Neural progenitor cell (in vitro differentiated cells): ENCODE measurements around the gene MTRF1L. TPM values are rescaled to one million over a fixed set of nuclear protein-coding genes. Genes with fewer than 3 reads are reported as not detected.

Experiments used
- DNase-seq: peaks from one replicate; pipeline ENCODE4 v3.0.0-alpha.2; 2016; ENCODE audit warnings: low spot score
- H2AFZ ChIP-seq: fragments of 200-600 bp; sonication (generic); replicated peaks from 2 replicates; pipeline ENCODE4 v1.6.1; 2016; ENCODE audit warnings: antibody characterized with exemption
- H3F3A ChIP-seq: fragments of 200-600 bp; sonication (generic); 2 replicates; pipeline ENCODE4 v1.6.1; 2016; ENCODE audit warnings: antibody characterized with exemption, low read depth
- H3K27ac ChIP-seq: fragments of 200-600 bp; sonication (generic); 2 replicates; pipeline ENCODE4 v1.5.1; 2016; ENCODE audit warnings: mild to moderate bottlenecking
- H3K27me3 ChIP-seq: fragments of 200-600 bp; sonication (generic); 2 replicates; pipeline ENCODE4 v1.6.1; 2016; ENCODE audit warnings: mild to moderate bottlenecking, moderate library complexity
- H3K36me3 ChIP-seq: fragments of 200-600 bp; sonication (generic); 2 replicates; pipeline ENCODE4 v1.5.1; 2016
- H3K4me1 ChIP-seq: fragments of 200-600 bp; sonication (generic); 2 replicates; pipeline ENCODE4 v1.6.1; 2016; ENCODE audit warnings: mixed run types
- H3K4me2 ChIP-seq: fragments of 200-600 bp; sonication (generic); 2 replicates; pipeline ENCODE4 v1.6.1; 2016
- H3K4me3 ChIP-seq: fragments of 200-600 bp; sonication (generic); 2 replicates; pipeline ENCODE4 v1.5.1; 2016
- H3K79me2 ChIP-seq: fragments of 200-600 bp; sonication (generic); 2 replicates; pipeline ENCODE4 v1.6.1; 2016; ENCODE audit warnings: low read depth
- H3K9ac ChIP-seq: fragments of 200-600 bp; sonication (generic); 2 replicates; pipeline ENCODE4 v1.6.1; 2016
- H3K9me3 ChIP-seq: fragments of 200-600 bp; sonication (generic); 2 replicates; pipeline ENCODE4 v1.5.1; 2016; ENCODE audit warnings: low read depth
- H4K20me1 ChIP-seq: fragments of 200-600 bp; sonication (generic); 2 replicates; pipeline ENCODE4 v1.6.1; 2016; ENCODE audit warnings: low read depth
- H3K27ac Mint-ChIP-seq: 3 replicates; pipeline ENCODE4 v1.8.0; 2021; ENCODE audit warnings: mixed read lengths
- H3K27me3 Mint-ChIP-seq: 2 replicates; pipeline ENCODE4 v1.8.0; 2022; ENCODE audit warnings: low read depth, mild to moderate bottlenecking, inconsistent platforms, moderate library complexity, mixed read lengths; ENCODE audit not compliant: insufficient read depth
- H3K36me3 Mint-ChIP-seq: 3 replicates; pipeline ENCODE4 v1.8.0; 2021; ENCODE audit warnings: mixed read lengths
- H3K4me1 Mint-ChIP-seq: 3 replicates; pipeline ENCODE4 v1.8.0; 2021; ENCODE audit warnings: mixed read lengths
- H3K4me3 Mint-ChIP-seq: 3 replicates; pipeline ENCODE4 v1.8.0; 2021; ENCODE audit warnings: mild to moderate bottlenecking, moderate library complexity, mixed read lengths
- H3K9me3 Mint-ChIP-seq: 3 replicates; pipeline ENCODE4 v1.8.0; 2020; ENCODE audit warnings: mixed read lengths
- CTCF ChIP-seq: fragments of 200-600 bp; sonication (generic); IDR thresholded peaks from 2 replicates; pipeline ENCODE4 v1.5.1; 2017; ENCODE audit warnings: antibody characterized with exemption, mild to moderate bottlenecking
- EZH2 ChIP-seq: fragments of 200-600 bp; sonication (generic); IDR thresholded peaks from 2 replicates; pipeline ENCODE4 v1.6.1; 2017; ENCODE audit warnings: antibody characterized with exemption, mild to moderate bottlenecking, moderate library complexity
- EZH2phosphoT487 ChIP-seq: fragments of 200-600 bp; sonication (generic); IDR thresholded peaks from 2 replicates; pipeline ENCODE4 v1.6.1; 2017; ENCODE audit warnings: antibody characterized with exemption
- total RNA-seq: library from RNA; depleted of rRNA; stranded (reverse); fragments of >200 nt; gene quantifications from 2 replicates; pipeline ENCODE4 v1.2.3, GENCODE V29; 2015; ENCODE audit warnings: low replicate concordance

MTRF1L gene
- total RNA-seq, 1 donor from 2014 or later, result 29.0 TPM

- peaks cover 67% of the 10 kb centered on the region for H3K4me1 ChIP-seq
- Mint-ChIP-seq H3K9me3 (peaks cover 4% of the 10 kb centered on the region), H3K4me1 (peaks cover 34% of the 10 kb centered on the region), H3K4me3 (no peak overlapping the region), H3K27ac (no peak overlapping the region), H3K36me3 (peaks cover 49% of the 10 kb centered on the region), H3K27me3 (peaks cover 6% of the 10 kb centered on the region)
- no peaks in the 10 kb centered on the region for H3K9me3 ChIP-seq
- H3F3A ChIP-seq, result peaks cover 21% of the 10 kb centered on the region
- no peak overlapping the region for H3K9ac ChIP-seq
- H2AFZ ChIP-seq, result no peak overlapping the region
- peaks cover 20% of the 10 kb centered on the region for H3K36me3 ChIP-seq
- peak overlapping the region; percentile 100 for H3K4me3 ChIP-seq
- H3K79me2 ChIP-seq, result peaks cover 93% of the 10 kb centered on the region
- DNase-seq, result no peak
- peak overlapping the region; percentile 93 for H3K4me2 ChIP-seq
- no peaks in the 10 kb centered on the region for H3K27me3 ChIP-seq
- no peak for TF ChIP-seq CTCF
- TF ChIP-seq EZH2, result no peak
- TF ChIP-seq EZH2phosphoT487, result no peak
- H3K27ac ChIP-seq, result no peak overlapping the region
- H4K20me1 ChIP-seq, result peaks cover 80% of the 10 kb centered on the region
Observed at GRCh38 chr6:152979116-152979515, 23.4 kb downstream of the MTRF1L start.

GRCh38 chr6:152978058-152978457 is 24.5 kb downstream of the MTRF1L start:
- peaks cover 70% of the 10 kb centered on the region for H3K4me1 ChIP-seq
- H3K9me3 ChIP-seq, result no peaks in the 10 kb centered on the region
- H3K79me2 ChIP-seq, result peaks cover 98% of the 10 kb centered on the region
- H3K4me1 Mint-ChIP-seq, result peaks cover 34% of the 10 kb centered on the region
- H3K9me3 Mint-ChIP-seq, result peaks cover 4% of the 10 kb centered on the region
- no peak for DNase-seq
- H3K27me3 ChIP-seq, result no peaks in the 10 kb centered on the region
- peaks cover 19% of the 10 kb centered on the region for H3F3A ChIP-seq
- peak overlapping the region; percentile 100 for H3K4me3 ChIP-seq
- no peak overlapping the region for H2AFZ ChIP-seq
- H3K27ac Mint-ChIP-seq, result no peak overlapping the region
- TF ChIP-seq EZH2, result no peak
- TF ChIP-seq CTCF, result no peak
- no peak for TF ChIP-seq EZH2phosphoT487
- peak overlapping the region; percentile 54 for H3K27ac ChIP-seq
- H3K27me3 Mint-ChIP-seq, result no peaks in the 10 kb centered on the region
- peaks cover 31% of the 10 kb centered on the region for H3K36me3 ChIP-seq
- peaks cover 60% of the 10 kb centered on the region for H3K36me3 Mint-ChIP-seq
- no peak overlapping the region for H3K9ac ChIP-seq
- H4K20me1 ChIP-seq, result peaks cover 90% of the 10 kb centered on the region
- peak overlapping the region; percentile 93 for H3K4me2 ChIP-seq
- H3K4me3 Mint-ChIP-seq, result no peak overlapping the region

- Histone ChIP-seq H4K20me1 (peaks cover 91% of the 10 kb centered on the region), H3K4me2 (peak overlapping the region; percentile 93), H3K36me3 (peaks cover 36% of the 10 kb centered on the region), H3F3A (peaks cover 21% of the 10 kb centered on the region), H3K4me1 (peaks cover 70% of the 10 kb centered on the region), H2AFZ (no peak overlapping the region), H3K79me2 (peaks cover 100% of the 10 kb centered on the region), H3K4me3 (peak overlapping the region; percentile 28), H3K9me3 (no peaks in the 10 kb centered on the region), H3K27me3 (no peaks in the 10 kb centered on the region), H3K9ac (no peak overlapping the region), H3K27ac (peak overlapping the region; percentile 54)
- H3K4me3 Mint-ChIP-seq, result no peak overlapping the region
- no peaks in the 10 kb centered on the region for H3K27me3 Mint-ChIP-seq
- DNase-seq, result no peak
- no peak overlapping the region for H3K27ac Mint-ChIP-seq
- TF ChIP-seq EZH2phosphoT487 (no peak), EZH2 (no peak), CTCF (no peak)
- peaks cover 4% of the 10 kb centered on the region for H3K9me3 Mint-ChIP-seq
- peaks cover 65% of the 10 kb centered on the region for H3K36me3 Mint-ChIP-seq
- H3K4me1 Mint-ChIP-seq, result peaks cover 34% of the 10 kb centered on the region
Observed at GRCh38 chr6:152977556-152977955, 25.0 kb downstream of the MTRF1L start.
